ENCODE measurements around the gene ABCC2. TPM values are rescaled to one million over a fixed set of nuclear protein-coding genes. Genes with fewer than 3 reads are reported as not detected.

The ABCC2 gene
- total RNA-seq, 1 experiment from 2014 or later, result 6.5 TPM

GRCh38 chr10:99851825-99852224 is 69.4 kb downstream of the ABCC2 start:
- no peaks in the 10 kb centered on the region for H3K36me3 ChIP-seq (ENCODE audit: control insufficient read depth, insufficient read depth, low read length)
- no peak overlapping the region for H3K27ac ChIP-seq (ENCODE audit: low read length)
- ChIA-PET POLR2A (no interaction called here), CTCF (interaction anchor here (0.6 to 0.9 kb wide), 2 partner anchors 193 to 256 kb away, joined by 3 read pairs; no protein-coding TSS in a partner anchor)
- no TSS peak for BruUV-seq (replicated peaks)
- intact Hi-C loops (cut with micrococcal nuclease; ENCODE audit: unreplicated experiment), result loop anchor here (10.0 kb wide), 1 partner anchor 253 kb away; no protein-coding TSS in a partner anchor
- no peaks in the 10 kb centered on the region for H3K9me3 ChIP-seq (ENCODE audit: control insufficient read depth, insufficient read depth, low read depth, low read length)
- H3K27me3 ChIP-seq (ENCODE audit: control insufficient read depth, insufficient read depth, low read length), result no peaks in the 10 kb centered on the region
- DNase-seq (ENCODE audit: low read depth, low spot score), result no peak
- peaks cover 7% of the 10 kb centered on the region for H3K4me1 ChIP-seq (ENCODE audit: control insufficient read depth, insufficient read depth, low read length)
- in situ Hi-C loops (cut with HindIII; ENCODE audit: low pct_unique_long_range_greater_than_20kb, low sequenced_read_pairs), result no loop called here
- TF ChIP-seq CTCF (IDR thresholded peaks at IDR 0.05) (no peak), SIN3A (IDR thresholded peaks at IDR 0.05; ENCODE audit: borderline replicate concordance, insufficient read depth, low read depth, low read length) (no peak), TCF7L2 (IDR thresholded peaks at IDR 0.05; ENCODE audit: low read depth, low read length) (no peak), REST (IDR thresholded peaks at IDR 0.05; ENCODE audit: insufficient read depth in 1 of 2, low read depth in 2 of 2, low read length in 1 of 2) (no peak), POLR2AphosphoS5 (IDR thresholded peaks at IDR 0.05; ENCODE audit: low read depth, low read length) (no peak)
- no peak for ATAC-seq
- no peak overlapping the region for H3K4me3 ChIP-seq (ENCODE audit: low read depth in 2 of 2, low read length in 2 of 2)

GRCh38 chr10:99852481-99853213 is 70.2 kb downstream of the ABCC2 start:
- Histone ChIP-seq H3K27ac (ENCODE audit: low read length) (no peak overlapping the region), H3K27me3 (ENCODE audit: control insufficient read depth, insufficient read depth, low read length) (no peaks in the 10 kb centered on the region), H3K36me3 (ENCODE audit: control insufficient read depth, insufficient read depth, low read length) (no peaks in the 10 kb centered on the region), H3K4me3 (ENCODE audit: low read depth in 2 of 2, low read length in 2 of 2) (no peak overlapping the region), H3K9me3 (ENCODE audit: control insufficient read depth, insufficient read depth, low read depth, low read length) (no peaks in the 10 kb centered on the region), H3K4me1 (ENCODE audit: control insufficient read depth, insufficient read depth, low read length) (peaks cover 5% of the 10 kb centered on the region; the same call in 1 of the 2 replicates)
- POLR2A ChIA-PET, result interaction anchor here (0.6 kb wide), 1 partner anchor 210 kb away, joined by 3 read pairs; no protein-coding TSS in a partner anchor
- CTCF ChIA-PET, result interaction anchor here (0.5 to 0.9 kb wide), 3 partner anchors 152 to 256 kb away, joined by 3 to 6 read pairs (median 3); no protein-coding TSS in a partner anchor
- TF ChIP-seq POLR2AphosphoS5 (IDR thresholded peaks at IDR 0.05; ENCODE audit: low read depth, low read length), result no peak
- TF ChIP-seq SIN3A (IDR thresholded peaks at IDR 0.05; ENCODE audit: borderline replicate concordance, insufficient read depth, low read depth, low read length), result no peak
- TF ChIP-seq CTCF (IDR thresholded peaks at IDR 0.05), result no peak
- no peak for TF ChIP-seq REST (IDR thresholded peaks at IDR 0.05; ENCODE audit: insufficient read depth in 1 of 2, low read depth in 2 of 2, low read length in 1 of 2)
- no peak for TF ChIP-seq TCF7L2 (IDR thresholded peaks at IDR 0.05; ENCODE audit: low read depth, low read length)
- ATAC-seq (no peak), DNase-seq (ENCODE audit: low read depth, low spot score) (no peak)
- no TSS peak for BruUV-seq (replicated peaks)
- intact Hi-C loops (cut with micrococcal nuclease; ENCODE audit: unreplicated experiment), result loop anchor here (10.0 kb wide), 1 partner anchor 252 kb away; no protein-coding TSS in a partner anchor
- in situ Hi-C loops (cut with HindIII; ENCODE audit: low pct_unique_long_range_greater_than_20kb, low sequenced_read_pairs), result no loop called here
